ENCODE data around the gene RYR2. TPM values are rescaled to one million over a fixed set of nuclear protein-coding genes. Genes with fewer than 3 reads are reported as not detected.

Gene RYR2
- total RNA-seq, 4 donors from 2014 or later, result 0.13 to 2.5 (median 0.88) TPM

GRCh38 chr1:237405912-237406311 is 363.9 kb downstream of the RYR2 start:
- H3K4me3 ChIP-seq, result no peak overlapping the region
- no peaks in the 10 kb centered on the region for H3K9me3 ChIP-seq
- no peak overlapping the region for H3K27ac ChIP-seq
- H3K36me3 ChIP-seq, result no peaks in the 10 kb centered on the region
- no peaks in the 10 kb centered on the region for H3K4me1 ChIP-seq
- TF ChIP-seq, protein P1, sequence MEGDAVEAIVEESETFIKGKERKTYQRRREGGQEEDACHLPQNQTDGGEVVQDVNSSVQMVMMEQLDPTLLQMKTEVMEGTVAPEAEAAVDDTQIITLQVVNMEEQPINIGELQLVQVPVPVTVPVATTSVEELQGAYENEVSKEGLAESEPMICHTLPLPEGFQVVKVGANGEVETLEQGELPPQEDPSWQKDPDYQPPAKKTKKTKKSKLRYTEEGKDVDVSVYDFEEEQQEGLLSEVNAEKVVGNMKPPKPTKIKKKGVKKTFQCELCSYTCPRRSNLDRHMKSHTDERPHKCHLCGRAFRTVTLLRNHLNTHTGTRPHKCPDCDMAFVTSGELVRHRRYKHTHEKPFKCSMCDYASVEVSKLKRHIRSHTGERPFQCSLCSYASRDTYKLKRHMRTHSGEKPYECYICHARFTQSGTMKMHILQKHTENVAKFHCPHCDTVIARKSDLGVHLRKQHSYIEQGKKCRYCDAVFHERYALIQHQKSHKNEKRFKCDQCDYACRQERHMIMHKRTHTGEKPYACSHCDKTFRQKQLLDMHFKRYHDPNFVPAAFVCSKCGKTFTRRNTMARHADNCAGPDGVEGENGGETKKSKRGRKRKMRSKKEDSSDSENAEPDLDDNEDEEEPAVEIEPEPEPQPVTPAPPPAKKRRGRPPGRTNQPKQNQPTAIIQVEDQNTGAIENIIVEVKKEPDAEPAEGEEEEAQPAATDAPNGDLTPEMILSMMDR (IDR thresholded peaks at IDR 0.05), result no peak
- no peak for TF ChIP-seq POLR2A (IDR thresholded peaks at IDR 0.05)
- DNase-seq, result no peak
- H3K27me3 ChIP-seq, result no peaks in the 10 kb centered on the region

DNA sequence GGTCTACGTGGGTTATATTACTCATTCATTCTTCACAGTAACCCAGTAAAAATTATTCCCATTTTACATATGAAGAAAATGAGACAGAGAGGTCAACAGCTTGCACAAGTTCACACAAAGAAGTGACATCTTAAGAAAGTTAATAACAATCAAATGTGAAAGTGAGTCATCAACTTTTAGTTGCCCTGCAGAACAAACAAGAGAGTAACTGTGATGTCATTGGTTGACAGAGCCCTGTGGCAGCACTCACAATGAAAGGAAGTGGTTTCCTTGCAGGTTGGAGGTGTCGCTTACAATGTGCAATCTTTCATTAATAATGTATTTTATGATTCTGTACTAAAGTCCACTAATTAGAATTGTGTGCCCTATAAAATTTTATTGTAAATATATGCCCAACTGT is 369.6 kb downstream of the RYR2 start:
- H3K27ac ChIP-seq, result no peak overlapping the region
- no peak for TF ChIP-seq POLR2A (IDR thresholded peaks at IDR 0.05)
- TF ChIP-seq, protein P1 (IDR thresholded peaks at IDR 0.05), result no peak
- H3K4me1 ChIP-seq, result no peaks in the 10 kb centered on the region
- no peak overlapping the region for H3K4me3 ChIP-seq
- DNase-seq, result peak in 1 of 3 donors; percentile 56
- H3K9me3 ChIP-seq, result no peaks in the 10 kb centered on the region
- no peaks in the 10 kb centered on the region for H3K27me3 ChIP-seq
- H3K36me3 ChIP-seq, result no peaks in the 10 kb centered on the region

DNA sequence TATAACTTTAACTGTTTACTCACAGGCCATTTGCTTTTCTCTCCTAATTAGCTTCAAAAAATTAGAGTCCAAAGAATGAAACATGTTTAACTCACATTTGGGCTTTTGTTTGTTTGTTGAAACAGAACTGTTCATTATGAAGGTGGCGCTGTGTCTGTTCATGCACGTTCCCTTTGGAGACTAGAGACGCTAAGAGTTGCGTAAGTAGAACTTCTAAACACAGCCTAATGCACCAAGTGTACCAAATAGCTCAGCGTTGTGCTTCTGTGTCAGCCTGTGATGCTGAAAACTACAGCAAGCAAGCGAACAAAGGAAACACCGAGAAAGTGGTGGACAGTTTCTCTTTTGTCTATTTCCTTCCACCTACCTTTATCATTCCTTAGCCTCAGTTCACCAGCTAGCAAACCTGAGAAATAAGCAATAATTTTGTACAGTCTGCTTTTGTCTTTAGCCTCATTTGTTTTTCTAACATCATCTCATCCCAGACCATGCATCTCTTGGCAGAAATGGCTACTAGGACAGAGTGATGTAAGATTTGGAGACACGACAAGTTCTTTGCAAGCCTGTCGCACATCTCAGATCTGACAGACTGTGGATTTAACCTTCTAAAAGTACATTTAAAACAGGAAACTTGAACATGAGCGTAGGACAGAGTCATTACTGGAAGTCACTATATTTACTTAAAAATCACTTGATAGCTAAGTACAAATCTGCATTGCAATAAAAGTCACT is 375.1 kb downstream of the RYR2 start:
- no peaks in the 10 kb centered on the region for H3K27me3 ChIP-seq
- TF ChIP-seq, protein P1 (IDR thresholded peaks at IDR 0.05), result no peak
- no peak for TF ChIP-seq POLR2A (IDR thresholded peaks at IDR 0.05)
- no peaks in the 10 kb centered on the region for H3K9me3 ChIP-seq
- H3K4me3 ChIP-seq, result no peak overlapping the region
- no peaks in the 10 kb centered on the region for H3K4me1 ChIP-seq
- DNase-seq, result no peak
- H3K27ac ChIP-seq, result no peak overlapping the region
- H3K36me3 ChIP-seq, result no peaks in the 10 kb centered on the region

DNA sequence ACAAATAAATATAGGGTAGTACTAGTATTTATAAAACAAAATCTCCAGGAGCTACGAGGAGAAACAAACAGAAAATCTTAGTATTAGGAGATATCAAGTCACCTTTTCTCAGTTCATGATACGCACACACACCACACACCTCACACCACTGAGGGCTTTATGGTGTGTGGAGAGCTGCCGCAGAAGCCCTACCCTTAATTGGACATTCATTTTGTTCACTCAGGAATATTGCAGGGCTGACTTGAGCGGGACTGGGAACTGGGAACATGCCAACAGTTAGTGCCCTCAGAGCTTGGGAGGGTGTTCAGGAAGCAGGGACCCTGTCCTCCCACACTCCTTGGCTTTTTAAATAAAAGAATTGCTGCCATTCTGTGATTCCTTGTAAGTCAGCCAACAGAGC is 386.8 kb downstream of the RYR2 start:
- Histone ChIP-seq H3K36me3 (no peaks in the 10 kb centered on the region), H3K4me3 (no peak overlapping the region), H3K4me1 (no peaks in the 10 kb centered on the region), H3K27ac (no peak overlapping the region), H3K27me3 (no peaks in the 10 kb centered on the region), H3K9me3 (no peaks in the 10 kb centered on the region)
- DNase-seq, result no peak
- TF ChIP-seq POLR2A (IDR thresholded peaks at IDR 0.05), result no peak
- TF ChIP-seq, protein P1 (IDR thresholded peaks at IDR 0.05), result no peak

GRCh38 chr1:237429252-237429651 is 387.3 kb downstream of the RYR2 start:
- H3K4me1 ChIP-seq, result no peaks in the 10 kb centered on the region
- no peak for DNase-seq
- no peak overlapping the region for H3K4me3 ChIP-seq
- no peaks in the 10 kb centered on the region for H3K9me3 ChIP-seq
- TF ChIP-seq, protein P1 (IDR thresholded peaks at IDR 0.05), result no peak
- no peak for TF ChIP-seq POLR2A (IDR thresholded peaks at IDR 0.05)
- H3K27ac ChIP-seq, result no peak overlapping the region
- H3K36me3 ChIP-seq, result no peaks in the 10 kb centered on the region
- no peaks in the 10 kb centered on the region for H3K27me3 ChIP-seq
